ENCODE results near the gene TMTC2. TPM values are rescaled to one million over a fixed set of nuclear protein-coding genes. Genes with fewer than 3 reads are reported as not detected.
A peak's percentile ranks its signal among the peaks of the same experiment; 100 is the strongest.

TMTC2 gene
- polyA plus RNA-seq, 1 donor from 2014 or later, result 20.6 TPM

DNA sequence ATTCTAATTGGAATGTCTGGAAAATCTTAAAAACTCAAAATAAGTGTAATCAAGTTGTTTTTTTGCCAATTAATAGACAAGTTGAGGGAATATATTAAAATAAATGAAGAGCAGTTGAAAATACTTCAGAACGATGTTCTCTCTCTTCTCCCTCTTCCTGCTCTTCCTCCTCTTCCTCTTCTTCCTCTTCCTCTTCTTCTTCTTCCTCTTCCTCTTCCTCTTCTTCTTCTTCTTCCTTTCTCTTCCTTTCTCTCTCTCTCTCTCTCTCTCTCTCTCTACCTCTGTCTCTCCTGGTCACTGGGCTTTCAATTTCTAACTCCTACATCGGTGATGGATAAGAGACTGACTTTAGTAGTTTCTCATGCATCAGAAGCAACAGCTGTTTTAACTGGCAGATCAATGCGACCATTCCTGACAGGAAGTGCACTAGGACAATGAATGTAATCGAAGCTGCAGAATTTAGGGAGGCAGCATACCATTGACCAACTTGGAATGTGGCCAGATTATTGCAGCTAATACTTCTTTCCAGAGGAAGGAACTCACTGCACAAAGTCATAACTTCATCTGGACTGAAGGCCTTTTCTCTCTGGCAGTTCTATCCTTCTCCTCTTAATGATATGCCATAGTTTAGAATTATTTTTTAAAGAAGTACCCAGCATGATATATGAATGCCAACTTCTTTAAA, 13.8 kb upstream of the TMTC2 start:
- no peaks in the 10 kb centered on the region for H3K9me3 ChIP-seq (ENCODE audit: low read length)
- H3K79me2 ChIP-seq (replicated peaks; ENCODE audit: insufficient read depth, low read length), result no peaks in the 10 kb centered on the region
- no peak overlapping the region for H2AFZ ChIP-seq (ENCODE audit: low read depth, low read length)
- H3K9me2 ChIP-seq (ENCODE audit: insufficient read depth, low read length), result no peaks in the 10 kb centered on the region
- H3K4me3 ChIP-seq (ENCODE audit: low read length), result no peak overlapping the region
- no peaks in the 10 kb centered on the region for H4K20me1 ChIP-seq (ENCODE audit: insufficient read depth)
- no peaks in the 10 kb centered on the region for H3K36me3 ChIP-seq (ENCODE audit: insufficient read depth, low read length)
- H3K27ac ChIP-seq (ENCODE audit: low read length), result no peak overlapping the region
- H3K4me2 ChIP-seq (ENCODE audit: low read length), result no peak overlapping the region
- TF ChIP-seq MXI1 (conservative IDR thresholded peaks at IDR 0.05; ENCODE audit: poor library complexity, severe bottlenecking), result no peak
- no peak for TF ChIP-seq RAD21 (conservative IDR thresholded peaks at IDR 0.05)
- no peak for TF ChIP-seq POLR2AphosphoS5 (IDR thresholded peaks at IDR 0.05)
- TF ChIP-seq EP300 (conservative IDR thresholded peaks at IDR 0.05; ENCODE audit: poor library complexity, severe bottlenecking), result no peak
- TF ChIP-seq, protein P1, sequence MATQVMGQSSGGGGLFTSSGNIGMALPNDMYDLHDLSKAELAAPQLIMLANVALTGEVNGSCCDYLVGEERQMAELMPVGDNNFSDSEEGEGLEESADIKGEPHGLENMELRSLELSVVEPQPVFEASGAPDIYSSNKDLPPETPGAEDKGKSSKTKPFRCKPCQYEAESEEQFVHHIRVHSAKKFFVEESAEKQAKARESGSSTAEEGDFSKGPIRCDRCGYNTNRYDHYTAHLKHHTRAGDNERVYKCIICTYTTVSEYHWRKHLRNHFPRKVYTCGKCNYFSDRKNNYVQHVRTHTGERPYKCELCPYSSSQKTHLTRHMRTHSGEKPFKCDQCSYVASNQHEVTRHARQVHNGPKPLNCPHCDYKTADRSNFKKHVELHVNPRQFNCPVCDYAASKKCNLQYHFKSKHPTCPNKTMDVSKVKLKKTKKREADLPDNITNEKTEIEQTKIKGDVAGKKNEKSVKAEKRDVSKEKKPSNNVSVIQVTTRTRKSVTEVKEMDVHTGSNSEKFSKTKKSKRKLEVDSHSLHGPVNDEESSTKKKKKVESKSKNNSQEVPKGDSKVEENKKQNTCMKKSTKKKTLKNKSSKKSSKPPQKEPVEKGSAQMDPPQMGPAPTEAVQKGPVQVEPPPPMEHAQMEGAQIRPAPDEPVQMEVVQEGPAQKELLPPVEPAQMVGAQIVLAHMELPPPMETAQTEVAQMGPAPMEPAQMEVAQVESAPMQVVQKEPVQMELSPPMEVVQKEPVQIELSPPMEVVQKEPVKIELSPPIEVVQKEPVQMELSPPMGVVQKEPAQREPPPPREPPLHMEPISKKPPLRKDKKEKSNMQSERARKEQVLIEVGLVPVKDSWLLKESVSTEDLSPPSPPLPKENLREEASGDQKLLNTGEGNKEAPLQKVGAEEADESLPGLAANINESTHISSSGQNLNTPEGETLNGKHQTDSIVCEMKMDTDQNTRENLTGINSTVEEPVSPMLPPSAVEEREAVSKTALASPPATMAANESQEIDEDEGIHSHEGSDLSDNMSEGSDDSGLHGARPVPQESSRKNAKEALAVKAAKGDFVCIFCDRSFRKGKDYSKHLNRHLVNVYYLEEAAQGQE (IDR thresholded peaks at IDR 0.05; ENCODE audit: borderline replicate concordance), result no peak
- no peak for TF ChIP-seq TAF1 (IDR thresholded peaks at IDR 0.05; ENCODE audit: low read depth)
- no peak for TF ChIP-seq EZH2 (IDR thresholded peaks at IDR 0.05; ENCODE audit: borderline replicate concordance, insufficient read depth, low read length, poor library complexity, severe bottlenecking)
- TF ChIP-seq SMC3 (conservative IDR thresholded peaks at IDR 0.05; ENCODE audit: poor library complexity), result no peak
- TF ChIP-seq, protein P2, sequence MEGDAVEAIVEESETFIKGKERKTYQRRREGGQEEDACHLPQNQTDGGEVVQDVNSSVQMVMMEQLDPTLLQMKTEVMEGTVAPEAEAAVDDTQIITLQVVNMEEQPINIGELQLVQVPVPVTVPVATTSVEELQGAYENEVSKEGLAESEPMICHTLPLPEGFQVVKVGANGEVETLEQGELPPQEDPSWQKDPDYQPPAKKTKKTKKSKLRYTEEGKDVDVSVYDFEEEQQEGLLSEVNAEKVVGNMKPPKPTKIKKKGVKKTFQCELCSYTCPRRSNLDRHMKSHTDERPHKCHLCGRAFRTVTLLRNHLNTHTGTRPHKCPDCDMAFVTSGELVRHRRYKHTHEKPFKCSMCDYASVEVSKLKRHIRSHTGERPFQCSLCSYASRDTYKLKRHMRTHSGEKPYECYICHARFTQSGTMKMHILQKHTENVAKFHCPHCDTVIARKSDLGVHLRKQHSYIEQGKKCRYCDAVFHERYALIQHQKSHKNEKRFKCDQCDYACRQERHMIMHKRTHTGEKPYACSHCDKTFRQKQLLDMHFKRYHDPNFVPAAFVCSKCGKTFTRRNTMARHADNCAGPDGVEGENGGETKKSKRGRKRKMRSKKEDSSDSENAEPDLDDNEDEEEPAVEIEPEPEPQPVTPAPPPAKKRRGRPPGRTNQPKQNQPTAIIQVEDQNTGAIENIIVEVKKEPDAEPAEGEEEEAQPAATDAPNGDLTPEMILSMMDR (IDR thresholded peaks at IDR 0.05; ENCODE audit: poor library complexity, severe bottlenecking), result no peak
- H3K9ac ChIP-seq (ENCODE audit: low read length), result no peak overlapping the region
- H3K27me3 ChIP-seq (ENCODE audit: insufficient read depth, low read depth, low read length), result no peaks in the 10 kb centered on the region
- no peaks in the 10 kb centered on the region for H3F3A ChIP-seq (ENCODE audit: insufficient read depth, low read length, poor library complexity, severe bottlenecking)

DNA sequence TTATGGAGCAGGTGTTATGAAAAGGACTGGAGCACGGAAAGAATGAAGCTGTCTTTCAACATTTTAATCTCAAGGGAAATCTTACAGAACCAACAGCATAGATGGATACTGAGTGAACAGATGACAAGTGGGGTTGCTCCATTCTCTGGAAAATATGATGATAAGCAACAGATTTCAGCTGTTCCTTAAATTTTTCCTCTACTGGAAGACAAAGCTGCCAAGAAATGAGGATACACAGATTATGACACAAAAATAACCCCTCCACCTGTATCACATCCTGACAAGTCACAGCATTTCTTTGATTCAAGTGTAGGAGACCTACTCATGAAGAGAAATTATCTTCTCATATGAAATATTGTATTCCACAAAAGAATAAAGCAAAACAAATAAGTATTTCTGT, 13.0 kb upstream of the TMTC2 start:
- H3K9me3 ChIP-seq (ENCODE audit: low read length), result no peaks in the 10 kb centered on the region
- no peak overlapping the region for H3K4me2 ChIP-seq (ENCODE audit: low read length)
- H4K20me1 ChIP-seq (ENCODE audit: insufficient read depth), result no peaks in the 10 kb centered on the region
- H3K36me3 ChIP-seq (ENCODE audit: insufficient read depth, low read length), result no peaks in the 10 kb centered on the region
- H3K27me3 ChIP-seq (ENCODE audit: insufficient read depth, low read depth, low read length), result no peaks in the 10 kb centered on the region
- TF ChIP-seq TAF1 (IDR thresholded peaks at IDR 0.05; ENCODE audit: low read depth) (no peak), SMC3 (conservative IDR thresholded peaks at IDR 0.05; ENCODE audit: poor library complexity) (no peak), EP300 (conservative IDR thresholded peaks at IDR 0.05; ENCODE audit: poor library complexity, severe bottlenecking) (peak; percentile 63), EZH2 (IDR thresholded peaks at IDR 0.05; ENCODE audit: borderline replicate concordance, insufficient read depth, low read length, poor library complexity, severe bottlenecking) (no peak), MXI1 (conservative IDR thresholded peaks at IDR 0.05; ENCODE audit: poor library complexity, severe bottlenecking) (no peak)
- TF ChIP-seq, protein P2 (IDR thresholded peaks at IDR 0.05; ENCODE audit: poor library complexity, severe bottlenecking), result no peak
- TF ChIP-seq, protein P1 (IDR thresholded peaks at IDR 0.05; ENCODE audit: borderline replicate concordance), result peak; percentile 53
- no peaks in the 10 kb centered on the region for H3K79me2 ChIP-seq (replicated peaks; ENCODE audit: insufficient read depth, low read length)
- H3K27ac ChIP-seq (ENCODE audit: low read length), result no peak overlapping the region
- no peak overlapping the region for H2AFZ ChIP-seq (ENCODE audit: low read depth, low read length)
- no peak overlapping the region for H3K4me3 ChIP-seq (ENCODE audit: low read length)
- H3F3A ChIP-seq (ENCODE audit: insufficient read depth, low read length, poor library complexity, severe bottlenecking), result no peaks in the 10 kb centered on the region
- no peak overlapping the region for H3K9ac ChIP-seq (ENCODE audit: low read length)
- no peaks in the 10 kb centered on the region for H3K9me2 ChIP-seq (ENCODE audit: insufficient read depth, low read length)
